A549 (cell line): ENCODE results near the gene RASSF8.

Experiments used
- EHMT2 ChIP-seq: fragments of 200-600 bp; sonication (generic); IDR thresholded peaks from 2 replicates; pipeline ENCODE4 v1.6.1; 2016; ENCODE audit warnings: antibody characterized with exemption, low read depth, mild to moderate bottlenecking, moderate library complexity
- EP300 ChIP-seq, 2 experiments: fragments of >200 bp; sonication (Bioruptor Twin); formaldehyde crosslinking; IDR thresholded peaks; 2 replicates in 1 of 2; 3 replicates in 1 of 2; pipeline ENCODE4 v1.6.1; 2016 to 2017
- RNF2 ChIP-seq: fragments of 200-600 bp; sonication (generic); IDR thresholded peaks from 2 replicates; pipeline ENCODE4 v1.6.1; 2016; ENCODE audit warnings: low read depth, mild to moderate bottlenecking, antibody characterized with exemption, moderate library complexity, borderline replicate concordance
- ZFP36 ChIP-seq: fragments of 450-650 bp; IDR thresholded peaks from 2 replicates; pipeline ENCODE4 v1.6.1; 2014; ENCODE audit warnings: borderline replicate concordance; ENCODE audit not compliant: partially characterized antibody

DNA sequence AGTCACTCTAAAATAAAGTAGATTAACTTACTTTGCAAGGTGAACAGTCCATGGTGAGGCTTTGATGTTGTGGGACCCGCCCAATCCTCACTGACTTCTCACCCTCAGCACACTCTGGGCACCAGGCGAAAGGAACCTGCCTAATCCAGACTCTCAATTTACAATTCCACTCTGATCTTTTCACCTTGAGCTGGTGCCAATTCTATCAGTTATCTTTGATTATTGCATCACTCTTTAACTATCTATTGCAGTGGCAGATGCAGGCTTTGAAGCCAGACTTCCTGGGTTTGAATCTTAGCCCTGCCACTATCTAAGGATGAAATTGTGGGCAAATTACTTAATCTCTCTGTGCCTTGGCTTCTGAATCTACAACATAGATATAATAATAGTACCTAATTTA is 18.9 kb upstream of the RASSF8 start:
- TF ChIP-seq EP300 (IDR thresholded peaks at IDR 0.05) (no peak), EHMT2 (no peak), RNF2 (no peak), ZFP36 (no peak)
